ENCODE measurements around the gene OAS2. TPM values are rescaled to one million over a fixed set of nuclear protein-coding genes. Genes with fewer than 3 reads are reported as not detected.

The OAS2 gene
- total RNA-seq, 1 donor from 2014 or later = 4.8 TPM

- no peaks in the 10 kb centered on the region for H3K9me3 ChIP-seq (replicated peaks)
- H3K27me3 ChIP-seq (ENCODE audit: low read depth) = no peaks in the 10 kb centered on the region
- H3K27ac ChIP-seq (replicated peaks) = no peak overlapping the region
- peaks cover 27% of the 10 kb centered on the region for H3K36me3 ChIP-seq
- no peak for DNase-seq
- intact Hi-C loops (cut with micrococcal nuclease) = no loop called here
- H3K4me1 ChIP-seq = peaks cover 19% of the 10 kb centered on the region
- TF ChIP-seq CTCF (IDR thresholded peaks at IDR 0.05; ENCODE audit: borderline replicate concordance) = no peak
- no peak overlapping the region for H3K4me3 ChIP-seq
Observed at GRCh38 chr12:112969547-112970306, 8.6 kb upstream of the OAS2 start.

- no peak overlapping the region for H3K27ac ChIP-seq (replicated peaks)
- no peak overlapping the region for H3K4me3 ChIP-seq
- intact Hi-C loops (cut with micrococcal nuclease) = no loop called here
- DNase-seq = no peak
- no peaks in the 10 kb centered on the region for H3K27me3 ChIP-seq (ENCODE audit: low read depth)
- H3K9me3 ChIP-seq (replicated peaks) = no peaks in the 10 kb centered on the region
- TF ChIP-seq CTCF (IDR thresholded peaks at IDR 0.05; ENCODE audit: borderline replicate concordance) = no peak
- H3K4me1 ChIP-seq = peaks cover 19% of the 10 kb centered on the region
- H3K36me3 ChIP-seq = peaks cover 21% of the 10 kb centered on the region
Observed at GRCh38 chr12:112970391-112970790, 7.9 kb upstream of the OAS2 start.

GRCh38 chr12:112971248-112971647 lies 7.1 kb upstream of the OAS2 start:
- intact Hi-C loops (cut with micrococcal nuclease) = no loop called here
- no peaks in the 10 kb centered on the region for H3K27me3 ChIP-seq (ENCODE audit: low read depth)
- H3K4me1 ChIP-seq = peaks cover 19% of the 10 kb centered on the region
- peaks cover 14% of the 10 kb centered on the region for H3K36me3 ChIP-seq
- no peak overlapping the region for H3K4me3 ChIP-seq
- DNase-seq = peak; percentile 33
- no peak for TF ChIP-seq CTCF (IDR thresholded peaks at IDR 0.05; ENCODE audit: borderline replicate concordance)
- no peaks in the 10 kb centered on the region for H3K9me3 ChIP-seq (replicated peaks)
- H3K27ac ChIP-seq (replicated peaks) = peak overlapping the region; percentile 21

GRCh38 chr12:112973011-112973735 lies 5.1 kb upstream of the OAS2 start:
- intact Hi-C loops (cut with micrococcal nuclease) = no loop called here

GRCh38 chr12:112973818-112974231 lies 4.5 kb upstream of the OAS2 start:
- no peak overlapping the region for H3K4me3 ChIP-seq
- H3K27ac ChIP-seq (replicated peaks) = no peak overlapping the region
- no peak for DNase-seq
- no peak for TF ChIP-seq CTCF (IDR thresholded peaks at IDR 0.05; ENCODE audit: borderline replicate concordance)
- peaks cover 6% of the 10 kb centered on the region for H3K36me3 ChIP-seq
- H3K9me3 ChIP-seq (replicated peaks) = no peaks in the 10 kb centered on the region
- peaks cover 32% of the 10 kb centered on the region for H3K4me1 ChIP-seq
- intact Hi-C loops (cut with micrococcal nuclease) = no loop called here
- H3K27me3 ChIP-seq (ENCODE audit: low read depth) = no peaks in the 10 kb centered on the region

More at GRCh38 chr12:112973011-112973735, 5.1 kb upstream of the OAS2 start:
- H3K36me3 ChIP-seq = peaks cover 6% of the 10 kb centered on the region
- H3K27ac ChIP-seq (replicated peaks) = no peak overlapping the region
- no peaks in the 10 kb centered on the region for H3K27me3 ChIP-seq (ENCODE audit: low read depth)
- no peak overlapping the region for H3K4me3 ChIP-seq
- TF ChIP-seq CTCF (IDR thresholded peaks at IDR 0.05; ENCODE audit: borderline replicate concordance) = no peak
- no peak for DNase-seq
- H3K9me3 ChIP-seq (replicated peaks) = no peaks in the 10 kb centered on the region
- peaks cover 28% of the 10 kb centered on the region for H3K4me1 ChIP-seq

Measured in left ventricle myocardium inferior (tissue), 1 donor.